GM19193 (cell line): ENCODE measurements around the gene KLHDC4.

ENCODE experiments used
- POLR2A ChIP-seq: IDR thresholded peaks from 4 replicates; pipeline ENCODE4 v1.6.1; 2011; ENCODE audit not compliant: insufficient read depth, insufficient read length; ENCODE audit errors: extremely low read depth

The KLHDC4 gene

DNA sequence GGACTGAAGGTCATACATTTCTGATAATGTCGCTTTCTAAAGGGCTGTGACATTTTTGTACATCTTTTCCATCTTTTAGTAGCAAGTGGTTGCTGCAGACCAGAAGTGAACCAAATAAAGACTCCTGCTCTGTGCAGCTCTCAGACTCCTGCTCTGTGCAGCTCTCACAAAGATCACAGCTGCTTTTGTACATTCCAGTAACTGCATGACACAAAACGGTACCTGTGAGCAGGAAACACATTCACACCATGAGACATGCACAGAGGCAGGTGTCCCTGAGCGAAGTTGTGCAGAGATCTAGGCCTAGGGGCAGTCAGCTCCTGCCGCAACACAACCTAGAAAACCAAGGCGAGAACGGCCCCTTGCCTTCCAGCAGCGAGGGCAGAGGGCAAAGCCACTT, 67.5 kb downstream of the KLHDC4 start:
- no peak for TF ChIP-seq POLR2A

DNA sequence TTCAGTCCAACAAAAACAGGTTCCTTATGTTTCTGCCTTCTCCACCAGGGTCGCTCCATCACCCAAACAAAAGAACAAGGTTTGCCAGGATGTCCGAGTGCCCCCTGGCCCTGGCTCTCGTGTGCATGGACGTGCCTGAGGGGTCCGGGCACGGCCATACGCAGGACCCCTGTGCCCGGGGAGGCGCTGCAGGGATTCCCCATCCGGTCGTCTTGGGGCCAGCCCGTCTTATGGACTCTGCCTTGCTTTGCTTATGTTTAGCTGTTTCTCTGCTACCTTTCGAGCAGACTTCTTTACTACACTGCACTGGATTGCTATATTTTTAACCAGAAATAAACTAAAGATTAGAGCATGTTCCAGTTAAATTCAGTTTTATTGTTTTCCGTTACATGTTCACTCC, 68.0 kb downstream of the KLHDC4 start:
- no peak for TF ChIP-seq POLR2A

DNA sequence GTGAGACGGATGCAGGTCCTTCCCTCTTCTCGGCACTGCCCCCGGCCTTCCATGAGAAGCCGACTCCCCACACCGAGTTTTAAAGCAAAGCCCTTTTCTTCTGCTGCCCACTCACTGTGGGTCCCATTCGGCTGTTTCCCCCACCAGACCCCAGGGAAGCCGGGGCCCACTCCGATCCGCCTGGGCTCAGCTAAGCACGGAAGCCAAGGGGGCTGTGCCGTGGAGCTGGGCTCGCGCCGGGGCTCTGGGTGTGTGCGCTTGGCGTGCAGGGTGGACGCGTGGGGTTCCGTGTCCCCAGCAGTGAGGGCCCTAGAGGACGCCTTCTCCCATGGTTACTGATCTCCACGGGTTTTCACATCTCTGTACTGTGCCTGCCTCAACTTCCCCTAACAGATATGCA, 68.5 kb downstream of the KLHDC4 start:
- no peak for TF ChIP-seq POLR2A

DNA sequence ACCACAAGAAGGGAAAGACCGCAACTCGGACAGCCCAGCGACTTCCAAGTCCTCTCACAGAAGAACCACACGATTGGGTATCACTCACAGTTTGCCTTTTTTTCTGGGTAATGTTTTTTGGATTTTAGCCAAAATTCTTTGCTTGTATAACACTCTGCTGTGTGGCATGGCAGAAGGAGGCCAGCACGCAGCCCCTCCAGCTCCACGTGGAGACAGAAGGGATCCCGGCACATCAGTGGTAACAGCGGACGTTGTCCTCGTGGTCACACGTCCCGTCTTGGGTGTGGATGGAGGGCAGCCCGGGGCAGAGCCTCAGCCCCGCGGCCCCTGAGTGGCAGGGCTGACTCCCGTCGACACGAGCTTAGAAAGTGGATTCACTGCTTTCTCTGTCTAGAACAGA, 69.1 kb downstream of the KLHDC4 start:
- no peak for TF ChIP-seq POLR2A

DNA sequence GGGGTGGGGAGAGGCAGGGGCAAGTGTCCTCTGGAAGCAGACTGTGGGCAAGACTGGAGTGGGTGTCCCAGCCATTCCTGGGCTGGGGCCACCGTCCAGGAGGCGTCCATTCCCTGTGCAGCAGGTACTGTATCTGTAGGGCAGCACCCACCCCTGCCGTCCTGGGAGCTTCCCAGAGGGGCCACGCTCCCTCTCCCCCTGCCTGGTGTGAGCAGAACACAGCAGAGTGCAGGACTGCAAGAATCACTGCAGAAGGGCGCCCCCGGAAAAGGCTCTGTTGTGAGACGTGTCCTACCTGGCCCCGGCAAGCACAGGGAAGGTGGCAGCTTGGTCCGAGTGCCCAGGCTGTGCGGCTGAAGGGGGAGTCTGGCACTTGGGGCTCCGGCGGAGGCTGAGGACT, 70.3 kb downstream of the KLHDC4 start:
- no peak for TF ChIP-seq POLR2A

DNA sequence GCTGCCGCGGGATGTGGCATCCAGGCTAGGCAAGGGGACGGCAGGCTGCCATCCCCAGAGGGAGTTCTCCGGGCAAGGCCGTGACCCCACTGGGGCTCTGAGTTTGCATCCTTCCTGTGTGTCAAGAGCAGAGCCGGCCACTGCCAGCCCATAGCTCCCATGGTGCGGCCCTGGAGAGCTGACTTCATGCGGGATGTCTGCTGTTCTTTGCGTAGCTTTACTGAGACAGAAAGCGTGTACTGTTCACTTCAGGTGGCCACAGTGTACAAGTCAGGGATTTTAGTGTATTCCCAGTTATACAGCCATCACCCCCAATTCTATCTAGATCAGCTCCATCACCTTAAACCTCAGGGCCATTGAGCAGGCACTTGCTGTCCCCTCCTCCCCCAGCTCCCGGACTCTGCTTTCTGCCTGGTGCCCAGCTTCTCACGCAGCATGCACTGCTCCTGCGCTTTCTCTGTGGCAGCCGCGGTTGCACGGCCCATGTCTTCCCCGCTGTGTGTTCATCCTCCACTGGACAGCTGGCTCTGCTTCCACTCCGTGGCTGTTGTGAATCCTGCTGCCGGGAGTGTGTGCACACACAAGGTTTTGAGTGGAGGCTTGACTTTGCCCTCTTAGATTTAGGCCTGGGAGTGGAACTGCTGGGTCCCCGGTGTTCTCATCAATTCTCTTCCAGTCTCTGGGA, 71.2 kb downstream of the KLHDC4 start:
- TF ChIP-seq POLR2A, result no peak

DNA sequence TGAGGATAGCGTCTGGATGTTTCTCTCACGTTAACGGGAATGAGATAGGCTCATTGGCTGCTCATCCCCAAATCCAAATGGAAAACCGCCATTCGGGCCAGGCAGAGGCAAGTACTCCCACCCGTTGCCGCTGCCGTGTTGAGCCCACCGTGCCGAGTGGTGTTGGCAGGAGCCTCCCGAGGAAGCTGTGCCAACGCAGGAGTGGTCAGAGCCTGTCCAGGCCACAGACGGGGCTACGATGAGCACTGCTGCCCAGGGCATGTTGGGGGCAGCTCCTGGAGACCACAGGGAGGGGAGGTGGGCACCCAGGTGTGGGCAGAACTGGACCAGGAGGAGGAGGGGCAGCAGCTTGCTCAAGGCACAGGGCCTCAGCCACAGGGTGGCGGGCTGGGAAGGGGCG, 72.0 kb downstream of the KLHDC4 start:
- no peak for TF ChIP-seq POLR2A

DNA sequence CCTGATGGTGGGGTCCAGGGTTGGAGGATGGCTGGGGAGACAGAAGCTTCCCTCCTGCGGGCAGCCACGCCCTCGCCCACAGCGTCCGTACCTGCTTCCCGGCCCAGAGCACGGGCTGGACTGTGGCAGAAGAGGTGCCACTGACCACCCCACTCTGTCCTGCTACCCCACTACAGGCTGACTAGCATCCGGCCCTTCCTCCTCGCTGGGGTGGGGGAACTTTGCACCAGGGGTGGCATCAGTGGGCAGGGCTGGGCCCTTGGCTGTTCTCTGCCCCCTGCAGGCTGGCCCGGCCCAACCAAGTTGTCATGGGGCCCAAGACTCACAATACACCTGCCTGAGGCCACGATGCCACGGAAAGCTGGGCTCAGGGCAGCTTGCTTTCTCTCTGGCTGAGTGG, 73.0 kb downstream of the KLHDC4 start:
- no peak for TF ChIP-seq POLR2A

DNA sequence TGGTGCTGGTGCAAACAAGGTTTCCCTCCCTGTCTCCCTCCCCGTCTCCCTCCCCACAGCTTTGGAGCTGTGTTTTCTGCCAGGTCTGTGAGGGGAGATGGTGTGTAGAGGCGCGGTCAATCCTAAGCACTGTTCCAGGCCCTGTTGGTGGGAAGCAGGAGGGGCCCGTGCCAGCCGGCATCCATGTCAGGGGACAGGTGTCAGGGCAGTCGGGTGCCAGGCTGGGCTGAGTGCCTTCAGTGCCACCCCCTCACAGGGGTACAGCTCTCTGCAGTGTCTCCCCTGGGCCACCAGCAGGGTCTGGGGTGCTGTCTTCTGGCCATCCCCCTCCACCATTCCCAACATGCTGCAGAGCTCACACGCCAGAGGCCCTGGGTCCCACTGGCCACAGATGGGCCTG, 73.6 kb downstream of the KLHDC4 start:
- TF ChIP-seq POLR2A, result no peak

DNA sequence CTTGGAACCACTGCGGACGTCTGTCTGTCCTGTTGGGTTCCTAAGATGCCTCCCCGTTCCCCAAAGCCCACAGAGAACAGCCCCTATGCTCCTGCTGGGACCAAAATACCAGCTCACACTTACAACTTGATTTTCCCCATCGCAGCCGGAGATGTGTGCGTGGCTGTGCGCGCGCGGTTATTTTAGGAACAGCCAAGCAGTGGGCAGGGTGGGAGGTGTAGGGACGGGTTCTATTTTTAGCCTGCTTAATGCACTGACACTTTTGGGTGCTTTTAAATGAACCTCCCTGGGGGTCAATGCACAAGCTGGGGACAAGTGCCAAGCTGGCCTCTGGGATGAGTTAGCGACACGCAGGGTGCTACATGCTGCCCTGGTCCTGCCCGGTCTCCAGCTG, 74.1 kb downstream of the KLHDC4 start:
- TF ChIP-seq POLR2A, result no peak

DNA sequence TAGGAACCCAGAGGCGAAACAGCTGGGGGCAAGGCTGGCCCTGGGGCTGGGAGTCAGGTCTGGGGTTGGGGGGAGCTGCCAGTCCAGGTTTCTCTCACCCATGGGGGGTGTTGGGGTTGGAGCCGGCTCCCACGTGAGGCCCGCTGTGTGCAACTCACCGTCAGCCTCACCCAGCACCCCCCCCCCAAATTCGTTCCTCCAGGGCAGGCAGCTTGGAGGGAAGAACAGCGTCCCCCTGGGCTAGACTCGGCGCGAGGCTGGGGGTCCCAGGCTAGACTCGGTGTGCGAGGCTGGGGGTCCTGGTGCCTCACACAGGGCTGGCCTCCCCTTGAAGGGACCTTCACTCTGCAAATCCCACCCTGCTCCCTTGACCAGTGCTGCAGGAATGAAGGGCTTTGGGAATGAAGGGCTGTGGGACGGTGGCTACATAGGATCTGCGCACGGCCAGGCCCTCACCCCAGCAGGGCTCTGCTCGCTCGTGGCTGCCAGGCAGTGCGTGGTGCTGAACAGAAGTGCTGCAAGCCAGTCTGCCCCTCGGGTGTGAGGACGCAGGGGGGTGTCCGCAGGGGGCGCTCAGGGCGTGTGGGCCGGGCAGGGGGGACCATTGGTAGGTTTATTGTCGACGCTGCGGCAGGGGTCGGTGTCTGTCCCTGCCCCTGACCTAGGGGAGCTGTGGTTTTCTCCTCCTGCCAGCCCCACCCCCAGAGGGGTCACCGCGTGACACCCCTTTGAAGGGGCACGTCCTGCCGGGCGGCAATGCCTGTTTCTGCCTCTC, 74.7 kb downstream of the KLHDC4 start:
- no peak for TF ChIP-seq POLR2A

DNA sequence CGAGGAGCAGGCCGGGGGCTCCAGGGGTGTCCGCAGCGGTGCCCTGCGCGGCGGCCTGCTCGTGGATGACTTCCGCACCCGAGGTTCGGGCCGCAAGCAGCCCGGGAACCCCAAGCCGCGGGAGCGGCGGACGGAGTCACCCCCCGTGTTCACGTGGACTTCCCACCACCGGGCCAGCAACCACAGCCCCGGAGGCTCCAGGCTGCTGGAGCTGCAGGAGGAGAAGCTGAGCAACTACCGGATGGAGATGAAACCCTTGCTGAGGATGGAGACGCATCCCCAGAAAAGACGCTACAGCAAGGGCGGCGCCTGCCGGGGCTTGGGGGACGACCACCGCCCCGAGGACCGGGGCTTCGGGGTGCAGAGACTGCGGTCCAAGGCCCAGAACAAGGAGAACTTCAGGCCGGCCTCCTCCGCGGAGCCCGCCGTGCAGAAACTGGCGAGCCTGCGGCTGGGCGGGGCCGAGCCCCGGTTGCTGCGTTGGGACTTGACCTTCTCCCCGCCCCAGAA, 75.8 kb downstream of the KLHDC4 start:
- no peak for TF ChIP-seq POLR2A

DNA sequence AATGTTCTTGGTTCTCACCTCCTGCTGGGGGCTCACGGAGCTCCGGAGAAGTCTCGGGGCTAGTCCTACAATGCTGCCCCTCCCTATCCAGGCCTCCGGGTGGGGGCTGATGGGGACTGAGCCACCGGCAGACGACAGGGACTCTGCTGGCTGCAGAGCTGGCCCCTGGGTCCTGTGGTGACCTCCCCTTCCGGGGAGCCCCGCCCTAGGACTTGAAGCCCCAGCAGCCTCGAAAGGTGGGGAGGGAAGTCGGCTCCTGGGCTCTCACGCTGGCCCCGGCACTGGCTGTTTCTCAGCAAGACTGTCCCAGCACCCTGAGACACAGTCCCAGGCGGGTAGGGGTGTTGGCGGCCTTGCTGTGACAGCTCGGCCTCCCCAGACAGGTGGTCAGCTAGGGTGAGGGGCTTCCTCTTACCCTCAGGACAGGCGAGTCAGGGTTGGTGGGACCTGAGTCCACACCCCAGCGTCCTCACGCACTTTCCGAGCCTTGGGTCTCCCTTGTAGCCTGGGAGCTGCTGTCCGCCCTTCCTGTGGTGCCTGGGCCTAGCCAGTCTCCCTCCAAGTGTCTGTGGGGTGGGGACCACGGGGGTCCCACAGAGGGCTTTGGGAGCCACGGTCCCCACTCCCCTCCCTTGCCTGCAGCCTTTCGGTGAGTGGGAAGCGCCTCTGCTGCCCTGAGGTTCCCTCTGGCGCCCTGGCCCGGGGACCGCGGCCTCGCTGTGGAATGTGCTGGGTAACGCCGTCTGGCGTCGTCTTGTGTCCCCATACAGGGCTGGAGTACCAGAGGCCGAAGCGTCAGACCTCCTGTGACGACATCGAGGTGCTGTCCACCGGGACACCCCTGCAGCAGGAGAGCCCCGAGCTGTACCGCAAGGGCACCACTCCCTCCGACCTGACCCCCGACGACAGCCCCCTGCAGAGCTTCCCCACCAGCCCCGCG, 76.6 kb downstream of the KLHDC4 start:
- no peak for TF ChIP-seq POLR2A

DNA sequence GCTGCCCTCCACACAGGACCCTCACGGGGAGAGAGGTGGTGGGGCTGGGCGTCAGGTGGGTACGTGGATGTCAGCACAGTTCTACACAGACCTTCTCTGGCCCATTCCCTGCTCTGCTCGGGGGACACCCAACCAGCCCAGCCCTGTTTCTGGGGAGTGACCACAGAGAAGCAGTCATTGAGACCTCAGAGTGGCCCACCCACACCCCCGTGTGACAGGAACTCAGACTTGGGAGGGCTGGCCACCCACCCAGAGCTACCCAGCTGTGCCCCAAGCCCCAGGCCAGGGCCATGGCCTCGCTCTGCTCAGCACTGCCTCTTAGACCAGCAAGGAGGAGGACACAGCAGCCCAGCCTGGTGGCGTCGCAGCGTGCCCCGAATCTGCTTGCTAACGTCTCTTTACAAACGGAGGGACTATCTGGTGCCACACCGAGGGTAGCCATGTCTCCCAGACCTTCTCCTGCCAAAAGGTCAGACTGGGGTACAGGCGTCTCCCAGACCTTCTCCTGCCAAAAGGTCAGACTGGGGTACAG, 77.7 kb downstream of the KLHDC4 start:
- TF ChIP-seq POLR2A, result no peak
